ENCODE measurements around the gene AP1G1.

DNA sequence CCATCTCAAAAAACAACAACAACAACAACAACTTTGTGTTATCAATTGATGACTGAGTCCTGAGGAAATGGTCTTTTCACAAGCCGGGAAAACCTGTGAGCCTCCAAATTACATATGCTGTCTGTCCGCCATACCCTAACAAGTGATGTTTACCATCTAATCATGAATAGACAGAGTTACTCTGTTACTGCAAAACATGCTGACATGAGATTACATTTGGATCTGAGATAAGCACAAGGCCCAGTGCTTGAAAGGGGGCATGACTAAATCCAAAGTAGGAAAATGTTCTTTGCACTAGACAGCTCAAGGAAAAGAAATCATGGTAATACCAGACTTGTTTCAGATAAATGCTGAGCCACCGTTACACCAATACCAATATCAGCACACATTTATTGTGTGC is 28.5 kb upstream of the AP1G1 start:
- TF ChIP-seq, protein P1, sequence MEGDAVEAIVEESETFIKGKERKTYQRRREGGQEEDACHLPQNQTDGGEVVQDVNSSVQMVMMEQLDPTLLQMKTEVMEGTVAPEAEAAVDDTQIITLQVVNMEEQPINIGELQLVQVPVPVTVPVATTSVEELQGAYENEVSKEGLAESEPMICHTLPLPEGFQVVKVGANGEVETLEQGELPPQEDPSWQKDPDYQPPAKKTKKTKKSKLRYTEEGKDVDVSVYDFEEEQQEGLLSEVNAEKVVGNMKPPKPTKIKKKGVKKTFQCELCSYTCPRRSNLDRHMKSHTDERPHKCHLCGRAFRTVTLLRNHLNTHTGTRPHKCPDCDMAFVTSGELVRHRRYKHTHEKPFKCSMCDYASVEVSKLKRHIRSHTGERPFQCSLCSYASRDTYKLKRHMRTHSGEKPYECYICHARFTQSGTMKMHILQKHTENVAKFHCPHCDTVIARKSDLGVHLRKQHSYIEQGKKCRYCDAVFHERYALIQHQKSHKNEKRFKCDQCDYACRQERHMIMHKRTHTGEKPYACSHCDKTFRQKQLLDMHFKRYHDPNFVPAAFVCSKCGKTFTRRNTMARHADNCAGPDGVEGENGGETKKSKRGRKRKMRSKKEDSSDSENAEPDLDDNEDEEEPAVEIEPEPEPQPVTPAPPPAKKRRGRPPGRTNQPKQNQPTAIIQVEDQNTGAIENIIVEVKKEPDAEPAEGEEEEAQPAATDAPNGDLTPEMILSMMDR (conservative IDR thresholded peaks at IDR 0.05; ENCODE audit: low read depth, low read length) = no peak
- TF ChIP-seq EZH2 (IDR thresholded peaks at IDR 0.05; ENCODE audit: borderline replicate concordance, low read depth, low read length, poor library complexity, severe bottlenecking) = no peak

Data from A673 (cell line).